Neural cell (in vitro differentiated cells): ENCODE results near the gene CUEDC1.

ENCODE experiments used
- CTCF ChIP-seq: fragments of 450-650 bp; IDR thresholded peaks from 2 replicates; pipeline ENCODE4 v1.5.1; 2014; ENCODE audit warnings: antibody characterized with exemption, mild to moderate bottlenecking, moderate library complexity; ENCODE audit not compliant: poor library complexity, severe bottlenecking
- EP300 ChIP-seq: fragments of 450-650 bp; conservative IDR thresholded peaks from 2 replicates; pipeline ENCODE4 v1.6.1; 2014; ENCODE audit warnings: antibody characterized with exemption, mild to moderate bottlenecking, moderate library complexity; ENCODE audit not compliant: poor library complexity, severe bottlenecking
- EZH2 ChIP-seq: fragments of 200-600, 300-800 bp; shearing (Covaris generic), sonication (generic); IDR thresholded peaks from 2 replicates; pipeline ENCODE4 v1.6.1; 2014; ENCODE audit warnings: antibody characterized with exemption, low read length, borderline replicate concordance, mild to moderate bottlenecking; ENCODE audit not compliant: insufficient read depth, poor library complexity, severe bottlenecking
- RAD21 ChIP-seq: fragments of 450-650 bp; conservative IDR thresholded peaks from 2 replicates; pipeline ENCODE4 v1.6.1; 2014; ENCODE audit warnings: antibody characterized with exemption, mild to moderate bottlenecking, moderate library complexity

GRCh38 chr17:57924677-57925076 is 30.5 kb downstream of the CUEDC1 start:
- TF ChIP-seq EZH2 (no peak), CTCF (no peak), RAD21 (no peak), EP300 (no peak)
